Lung (tissue), 12 donors: Measurements from ENCODE around the gene TMEM254. TPM values are rescaled to one million over a fixed set of nuclear protein-coding genes. Genes with fewer than 3 reads are reported as not detected.
A peak's percentile ranks its signal among the peaks of the same experiment; 100 is the strongest.

Source experiments
- ATAC-seq: fragments of 200-7000 bp; cut with Tn5 transposase; one replicate; pipeline ENCODE4 v1.9.1; 2020; ENCODE audit warnings: moderate number of reproducible peaks; ENCODE audit not compliant: insufficient read depth, low FRiP score
- DNase-seq, 3 donors: peaks; one replicate each; pipeline ENCODE4 v3.0.0-alpha.2; 2013 to 2017
- H3K27ac ChIP-seq, 2 donors: one replicate each; pipeline ENCODE4 v1.5.1; 2013; ENCODE audit warnings: mild to moderate bottlenecking in 2 of 2, moderate library complexity in 2 of 2, control low read depth in 1 of 2, inconsistent platforms in 1 of 2, low read depth in 1 of 2, low read length in 1 of 2
- H3K27me3 ChIP-seq, 3 donors: one replicate each; pipeline ENCODE4 v1.5.1; 2013; ENCODE audit warnings: low read length in 2 of 3; ENCODE audit not compliant: control insufficient read depth in 3 of 3, insufficient read depth in 3 of 3
- H3K36me3 ChIP-seq, 4 donors: one replicate each; pipeline ENCODE4 v1.5.1; 2013; ENCODE audit warnings: low read length in 4 of 4, mild to moderate bottlenecking in 1 of 4, moderate library complexity in 1 of 4; ENCODE audit not compliant: control insufficient read depth in 4 of 4, insufficient read depth in 4 of 4
- H3K4me1 ChIP-seq, 5 donors: one replicate each; pipeline ENCODE4 v1.5.1; 2013; ENCODE audit warnings: low read length in 5 of 5, mild to moderate bottlenecking in 2 of 5, moderate library complexity in 1 of 5; ENCODE audit not compliant: control insufficient read depth in 5 of 5, insufficient read depth in 5 of 5
- H3K4me3 ChIP-seq: one replicate; pipeline ENCODE4 v1.5.1; 2013; ENCODE audit warnings: mild to moderate bottlenecking, control low read depth, moderate library complexity
- H3K9ac ChIP-seq, 2 donors: one replicate each; pipeline ENCODE4 v1.5.1; 2013; ENCODE audit warnings: low read length in 2 of 2, control low read depth in 1 of 2; ENCODE audit not compliant: insufficient read depth in 1 of 2
- H3K9me3 ChIP-seq, 4 donors: one replicate each; pipeline ENCODE4 v1.5.1; 2013; ENCODE audit warnings: low read length in 3 of 4, mild to moderate bottlenecking in 1 of 4, moderate library complexity in 1 of 4; ENCODE audit not compliant: control insufficient read depth in 4 of 4, insufficient read depth in 3 of 4
- CTCF ChIP-seq: IDR thresholded peaks from 2 replicates; pipeline ENCODE4 v1.5.1; 2012; ENCODE audit warnings: mild to moderate bottlenecking; ENCODE audit errors: control extremely low read depth, extremely low read depth
- WGBS, 2 donors: extraction: QIAGEN DNeasy Blood & Tissue Kit; methylation state at CpG; one replicate each; pipeline ENCODE4 v1.1.7; 2013; 5-methylcytosine and 5-hydroxymethylcytosine counted together
- polyA plus RNA-seq, 2 donors: library from polyadenylated mRNA; stranded (reverse); fragments of 200-250 nt; gene quantifications; one replicate each; pipeline ENCODE4 v1.2.1, GENCODE V29; 2013
- total RNA-seq, 2 donors: library from RNA; depleted of rRNA in 1 of 2; stranded (reverse); fragments of >200 nt in 1 of 2; gene quantifications; one replicate each; pipeline ENCODE4 v1.2.1, GENCODE V29; 2014 to 2021
- donor health status: control.
- donor health status: control.
- donor health status: Bipolar disorder and iron deficiency.
- donor health status: healthy.
- donor health status: DM: yes; HTN: yes; CAD: no.

The TMEM254 gene
- total and polyA plus RNA-seq, 4 donors = 14.0 to 25.8 (median 18.6) TPM

GRCh38 chr10:80126876-80127275 lies 48.4 kb downstream of the TMEM254 start:
- Histone ChIP-seq H3K9me3 (no peaks in the 10 kb centered on the region), H3K27me3 (no peaks in the 10 kb centered on the region), H3K4me3 (no peak overlapping the region), H3K4me1 (peaks cover 0 to 2% (median 0%) of the 10 kb centered on the region in 5 donors), H3K9ac (no peak overlapping the region), H3K27ac (no peak overlapping the region), H3K36me3 (no peaks in the 10 kb centered on the region)
- DNase-seq (no peak), ATAC-seq (no peak)
- TF ChIP-seq CTCF = no peak
- 53 to 69% methylated on average over 4 of the region's 4 CpGs for WGBS, 2 donors

GRCh38 chr10:80131499-80131901 lies 53.0 kb downstream of the TMEM254 start:
- Histone ChIP-seq H3K4me3 (no peak overlapping the region), H3K9ac (no peak overlapping the region), H3K4me1 (peaks cover 0 to 27% (median 0%) of the 10 kb centered on the region in 5 donors), H3K27ac (no peak overlapping the region), H3K27me3 (no peaks in the 10 kb centered on the region), H3K9me3 (no peaks in the 10 kb centered on the region), H3K36me3 (no peaks in the 10 kb centered on the region)
- no peak for TF ChIP-seq CTCF
- no peak for ATAC-seq
- 80 to 88% methylated on average over 6 of the region's 6 CpGs for WGBS, 2 donors
- DNase-seq = no peak

GRCh38 chr10:80132299-80133139 lies 54.1 kb downstream of the TMEM254 start, which contains the start of gene PLAC9:
TSS of gene PLAC9 (plus strand) at chr10:80132730. CDS start at chr10:80132763, 33 bp downstream.
- H3K27ac ChIP-seq = peak within 1 kb of the TSS; percentile 60 to 83
- ATAC-seq = peak; percentile 68
- peak; percentile 77 to 82 (median 79) for DNase-seq
- H3K9me3 ChIP-seq = no peaks in the 10 kb centered on the region
- H3K27me3 ChIP-seq = no peaks in the 10 kb centered on the region
- H3K4me3 ChIP-seq = peak within 1 kb of the TSS; percentile 46
- H3K9ac ChIP-seq = peak within 1 kb of the TSS; percentile 63 to 91
- WGBS, 2 donors = 2 to 3% methylated on average over 57 to 58 of the region's 58 CpGs
- H3K4me1 ChIP-seq = peaks cover 0 to 37% (median 4%) of the 10 kb centered on the region in 5 donors
- no peaks in the 10 kb centered on the region for H3K36me3 ChIP-seq
- TF ChIP-seq CTCF = no peak
